ENCODE data around the gene TBC1D19.

- TF ChIP-seq POLR2AphosphoS5 (IDR thresholded peaks at IDR 0.05; ENCODE audit: low read depth, low read length): no peak
- no peak for TF ChIP-seq TAF1 (IDR thresholded peaks at IDR 0.05; ENCODE audit: borderline replicate concordance, insufficient read depth, low read length)
- TF ChIP-seq FOXP2 (optimal IDR thresholded peaks at IDR 0.05; ENCODE audit: borderline replicate concordance, extremely low read depth, extremely low read length, insufficient read depth): no peak
- TF ChIP-seq, protein P1, sequence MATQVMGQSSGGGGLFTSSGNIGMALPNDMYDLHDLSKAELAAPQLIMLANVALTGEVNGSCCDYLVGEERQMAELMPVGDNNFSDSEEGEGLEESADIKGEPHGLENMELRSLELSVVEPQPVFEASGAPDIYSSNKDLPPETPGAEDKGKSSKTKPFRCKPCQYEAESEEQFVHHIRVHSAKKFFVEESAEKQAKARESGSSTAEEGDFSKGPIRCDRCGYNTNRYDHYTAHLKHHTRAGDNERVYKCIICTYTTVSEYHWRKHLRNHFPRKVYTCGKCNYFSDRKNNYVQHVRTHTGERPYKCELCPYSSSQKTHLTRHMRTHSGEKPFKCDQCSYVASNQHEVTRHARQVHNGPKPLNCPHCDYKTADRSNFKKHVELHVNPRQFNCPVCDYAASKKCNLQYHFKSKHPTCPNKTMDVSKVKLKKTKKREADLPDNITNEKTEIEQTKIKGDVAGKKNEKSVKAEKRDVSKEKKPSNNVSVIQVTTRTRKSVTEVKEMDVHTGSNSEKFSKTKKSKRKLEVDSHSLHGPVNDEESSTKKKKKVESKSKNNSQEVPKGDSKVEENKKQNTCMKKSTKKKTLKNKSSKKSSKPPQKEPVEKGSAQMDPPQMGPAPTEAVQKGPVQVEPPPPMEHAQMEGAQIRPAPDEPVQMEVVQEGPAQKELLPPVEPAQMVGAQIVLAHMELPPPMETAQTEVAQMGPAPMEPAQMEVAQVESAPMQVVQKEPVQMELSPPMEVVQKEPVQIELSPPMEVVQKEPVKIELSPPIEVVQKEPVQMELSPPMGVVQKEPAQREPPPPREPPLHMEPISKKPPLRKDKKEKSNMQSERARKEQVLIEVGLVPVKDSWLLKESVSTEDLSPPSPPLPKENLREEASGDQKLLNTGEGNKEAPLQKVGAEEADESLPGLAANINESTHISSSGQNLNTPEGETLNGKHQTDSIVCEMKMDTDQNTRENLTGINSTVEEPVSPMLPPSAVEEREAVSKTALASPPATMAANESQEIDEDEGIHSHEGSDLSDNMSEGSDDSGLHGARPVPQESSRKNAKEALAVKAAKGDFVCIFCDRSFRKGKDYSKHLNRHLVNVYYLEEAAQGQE (IDR thresholded peaks at IDR 0.05; ENCODE audit: insufficient read depth in 1 of 2, low read depth in 2 of 2, low read length in 2 of 2): no peak
These were observed 6.8 kb downstream of the TBC1D19 start for GRCh38 chr4:26590639-26591038.

Data from PFSK-1 (cell line).